Left colon (tissue), 2 donors: ENCODE results near the gene HSPBP1. TPM values are rescaled to one million over a fixed set of nuclear protein-coding genes. Genes with fewer than 3 reads are reported as not detected.
A peak's percentile ranks its signal among the peaks of the same experiment; 100 is the strongest.

ENCODE experiments used
- ATAC-seq: fragments of 200-7000 bp; cut with Tn5 transposase; one replicate; pipeline ENCODE4 v1.9.1; 2020; ENCODE audit warnings: mild to moderate bottlenecking, moderate library complexity
- DNase-seq, 2 donors: peaks; one replicate each; pipeline ENCODE4 v3.0.0-alpha.2; 2020
- intact Hi-C, 2 donors: fragments of 100-400 bp; cut with DNase I in 1 of 2; cut with micrococcal nuclease in 1 of 2; formaldehyde crosslinking; loops; one replicate each; pipeline versions ENCODE4 v1.11.2 to v1.14.0; 2022; cut with DNase I, micrococcal nuclease
- total RNA-seq, 2 donors: library from RNA; stranded (reverse); fragmentation: NEBNext Ultra II Directional; extraction: Animal tissue kit (Norgen Biotek cat#: 25700); gene quantifications; one replicate each; pipeline ENCODE4 v1.2.1, GENCODE V29; 2021
- donor health status: DM: no; HTN: no; CAD: no.
- donor health status: DM: yes; HTN: yes; CAD: no.

The HSPBP1 gene
- total RNA-seq, 2 donors from 2014 or later, result 28.4 to 35.2 TPM

GRCh38 chr19:55259540-55260210 is 20.2 kb downstream of the HSPBP1 start:
- DNase-seq (no peak), ATAC-seq (no peak)
- intact Hi-C loops, result no loop called here

DNA sequence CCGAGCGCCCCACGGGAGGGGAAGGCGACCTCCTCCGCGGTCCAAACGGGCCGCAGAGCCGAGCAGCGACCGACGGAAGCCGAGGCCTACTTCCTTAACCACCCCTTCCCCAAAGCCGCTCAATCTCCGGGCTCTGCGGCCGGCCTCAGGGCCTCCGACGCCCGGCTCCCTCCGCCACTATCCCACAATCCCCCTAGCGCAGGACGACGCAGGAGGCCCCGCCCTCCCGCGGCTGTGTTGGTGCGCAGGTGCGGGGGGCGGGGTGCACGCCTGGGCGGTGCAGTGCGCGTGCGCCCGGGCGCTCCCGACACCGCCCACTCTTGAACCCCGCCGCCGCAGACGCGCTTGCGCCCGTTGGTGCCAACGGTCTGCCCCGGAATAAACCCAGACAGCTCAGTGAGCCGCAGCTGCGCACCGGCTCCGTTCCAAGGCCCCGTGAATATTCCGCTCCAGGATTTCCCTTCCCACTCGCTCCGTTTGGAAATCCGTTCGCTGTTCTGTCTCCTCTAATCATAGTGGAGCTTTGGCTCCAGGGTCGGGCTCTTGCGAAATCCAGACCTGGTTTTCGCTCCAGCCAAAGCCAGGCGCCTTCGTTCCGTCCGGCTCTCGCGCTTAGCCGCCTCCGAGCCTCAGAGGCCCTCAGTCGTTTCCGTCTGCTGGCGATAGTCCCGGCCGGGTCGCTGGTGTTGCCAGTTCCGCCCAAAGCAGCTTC is 20.9 kb downstream of the HSPBP1 start, which contains the start of gene PPP6R1:
Gene PPP6R1, minus strand, starts transcription at position 190 of the 712 bp plus-strand sequence. CDS start 11,914 bp downstream, outside the sequence.
- DNase-seq (peak; percentile 97), ATAC-seq (peak; percentile 92)
- intact Hi-C loops, result no loop called here

GRCh38 chr19:55258476-55258827 is 21.5 kb downstream of the HSPBP1 start:
- peak; percentile 4 for ATAC-seq
- DNase-seq, result no peak
- intact Hi-C loops, result no loop called here

DNA sequence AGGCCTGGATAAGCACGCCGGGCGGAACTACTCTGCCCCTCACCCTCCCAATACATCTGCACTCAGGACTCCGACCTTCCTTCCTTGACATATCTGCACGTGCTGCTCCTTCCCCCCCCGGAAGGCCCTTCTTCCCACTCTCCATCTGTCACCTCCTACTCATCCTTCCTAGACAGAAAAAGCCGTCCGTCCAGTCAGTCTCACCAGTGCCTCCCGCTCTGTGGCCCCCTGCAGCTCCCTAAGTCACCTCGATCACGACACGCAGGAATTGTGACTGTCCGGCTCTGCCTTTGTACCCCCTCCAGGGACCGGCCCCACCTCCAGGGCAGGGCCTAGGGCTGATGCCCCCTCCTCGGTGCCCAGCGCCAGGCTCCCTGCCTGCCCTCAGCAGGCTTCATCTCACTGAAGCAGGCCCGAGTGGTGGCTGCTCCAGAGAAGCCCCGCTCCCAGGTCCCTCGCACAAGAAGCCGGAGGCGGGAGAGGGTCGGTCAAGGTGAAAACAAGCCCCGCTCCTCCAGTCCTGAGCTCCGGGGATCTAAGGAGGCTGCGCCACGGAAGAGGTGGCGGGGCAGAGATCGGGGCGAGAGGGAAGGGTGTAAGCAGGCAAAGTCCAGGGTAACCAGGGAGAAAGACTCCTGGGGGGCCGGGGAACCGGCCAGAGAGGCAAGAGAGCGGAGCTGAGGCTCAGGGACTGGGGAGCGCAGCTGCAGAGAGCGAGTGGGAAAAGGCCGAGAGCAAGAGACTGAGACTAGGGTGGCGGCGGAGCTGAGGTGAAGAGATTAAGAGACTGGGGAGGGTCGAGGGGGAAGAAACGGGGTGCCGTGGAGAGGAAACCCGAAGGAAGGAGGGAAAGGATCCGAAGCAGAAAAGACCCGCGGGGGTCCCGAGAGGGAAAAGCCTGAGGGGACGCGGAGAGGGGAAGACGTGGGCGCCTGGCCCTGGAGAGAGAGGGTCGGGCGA is 22.2 kb downstream of the HSPBP1 start:
- peak in 1 of 2 donors; percentile 47 for DNase-seq
- peak; percentile 4 for ATAC-seq
- intact Hi-C loops, result no loop called here

DNA sequence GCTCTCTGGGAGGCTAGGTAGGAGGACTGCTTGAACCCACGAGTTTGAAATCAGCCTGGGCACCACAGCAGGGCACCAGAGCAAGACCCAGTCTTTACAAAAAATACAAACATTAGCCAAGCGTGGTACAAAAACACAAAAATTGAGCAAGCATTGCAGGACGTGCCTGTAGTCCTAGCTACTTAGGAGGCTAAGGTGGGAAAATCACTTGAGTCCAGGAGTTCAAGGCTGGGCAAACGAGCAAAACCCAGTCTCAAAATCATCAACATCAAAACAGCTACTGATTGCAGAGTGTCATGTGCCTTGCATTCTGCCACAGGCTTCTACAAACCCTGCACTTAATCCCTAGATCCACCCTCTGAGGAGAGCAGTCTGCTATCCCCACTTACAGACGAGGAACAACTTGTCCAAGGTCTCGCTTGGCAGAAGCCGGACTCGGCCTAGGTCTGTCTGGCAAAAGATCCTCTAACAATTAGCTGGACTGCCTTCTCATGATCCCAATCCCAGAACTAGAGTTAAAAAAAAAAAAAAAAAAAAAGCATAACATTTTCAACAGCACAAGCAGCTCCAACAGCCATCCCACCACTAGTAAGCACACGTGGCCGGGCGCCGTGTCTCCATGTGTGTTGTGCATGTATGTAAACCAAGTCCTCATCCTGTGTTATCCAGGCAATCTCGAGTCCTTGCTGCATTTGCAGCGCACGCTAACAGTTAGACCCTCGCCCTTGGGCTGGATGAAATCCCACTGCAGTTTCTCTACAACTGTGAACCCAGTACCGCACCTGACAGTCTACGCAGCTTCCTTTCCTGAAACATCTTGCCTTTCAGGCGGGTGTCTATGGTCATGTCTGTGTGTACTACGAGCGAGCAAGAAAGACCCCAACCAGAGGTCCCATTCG is 23.1 kb downstream of the HSPBP1 start:
- no peak for ATAC-seq
- DNase-seq, result no peak
- intact Hi-C loops, result no loop called here

- DNase-seq (peak in 1 of 2 donors; percentile 39), ATAC-seq (no peak)
- intact Hi-C loops, result no loop called here
Observed at GRCh38 chr19:55255618-55256423, 24.1 kb downstream of the HSPBP1 start.

- no peak for ATAC-seq
- no peak for DNase-seq
- intact Hi-C loops, result no loop called here
Observed at GRCh38 chr19:55254625-55254977, 25.3 kb downstream of the HSPBP1 start.

GRCh38 chr19:55253842-55254624 is 25.9 kb downstream of the HSPBP1 start:
- intact Hi-C loops, result no loop called here
- ATAC-seq (no peak), DNase-seq (peak in 1 of 2 donors; percentile 54)

DNA sequence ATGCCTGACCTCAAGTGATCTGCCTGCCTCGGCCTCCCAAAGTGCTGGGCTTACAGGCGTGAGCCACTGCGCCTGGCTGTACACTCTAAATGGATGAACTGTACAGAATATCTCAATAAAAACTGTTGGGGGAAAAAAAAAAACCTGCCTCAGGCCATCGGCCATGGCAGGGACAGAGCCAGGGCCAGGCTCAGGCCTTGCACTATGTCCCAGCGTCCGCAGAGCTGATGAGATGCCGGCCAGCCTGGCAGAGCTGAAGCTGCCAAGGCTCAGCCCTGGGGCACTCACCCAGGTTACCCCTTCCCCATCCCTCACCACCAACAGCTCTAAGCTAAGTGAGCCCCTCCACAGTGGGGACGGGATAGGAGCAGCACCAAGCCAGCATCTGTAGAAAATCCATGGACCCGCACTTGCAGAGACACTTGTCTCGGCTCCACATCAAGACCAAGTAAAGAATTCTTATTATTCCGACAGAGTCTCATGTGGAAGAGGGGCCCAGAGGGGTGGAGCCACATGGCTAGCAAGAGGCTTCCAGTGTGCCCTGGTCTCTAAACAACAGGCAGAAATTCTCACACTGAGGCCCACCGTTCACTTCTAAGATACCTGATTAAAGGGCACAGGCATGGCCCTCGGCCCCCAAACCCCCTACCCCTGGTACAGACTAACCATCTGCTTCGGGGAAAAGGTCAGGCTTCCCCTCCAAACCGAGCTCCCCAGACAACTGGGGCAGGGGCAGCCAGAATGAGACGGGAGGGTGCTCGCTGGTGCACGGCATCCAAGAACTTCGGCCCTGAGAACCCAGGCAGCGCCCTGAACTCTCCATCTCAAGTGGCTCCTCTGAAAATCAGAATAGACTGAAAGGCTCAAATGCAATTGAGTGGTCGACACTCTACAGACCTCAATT is 26.9 kb downstream of the HSPBP1 start:
- intact Hi-C loops, result no loop called here
- DNase-seq (no peak), ATAC-seq (no peak)

DNA sequence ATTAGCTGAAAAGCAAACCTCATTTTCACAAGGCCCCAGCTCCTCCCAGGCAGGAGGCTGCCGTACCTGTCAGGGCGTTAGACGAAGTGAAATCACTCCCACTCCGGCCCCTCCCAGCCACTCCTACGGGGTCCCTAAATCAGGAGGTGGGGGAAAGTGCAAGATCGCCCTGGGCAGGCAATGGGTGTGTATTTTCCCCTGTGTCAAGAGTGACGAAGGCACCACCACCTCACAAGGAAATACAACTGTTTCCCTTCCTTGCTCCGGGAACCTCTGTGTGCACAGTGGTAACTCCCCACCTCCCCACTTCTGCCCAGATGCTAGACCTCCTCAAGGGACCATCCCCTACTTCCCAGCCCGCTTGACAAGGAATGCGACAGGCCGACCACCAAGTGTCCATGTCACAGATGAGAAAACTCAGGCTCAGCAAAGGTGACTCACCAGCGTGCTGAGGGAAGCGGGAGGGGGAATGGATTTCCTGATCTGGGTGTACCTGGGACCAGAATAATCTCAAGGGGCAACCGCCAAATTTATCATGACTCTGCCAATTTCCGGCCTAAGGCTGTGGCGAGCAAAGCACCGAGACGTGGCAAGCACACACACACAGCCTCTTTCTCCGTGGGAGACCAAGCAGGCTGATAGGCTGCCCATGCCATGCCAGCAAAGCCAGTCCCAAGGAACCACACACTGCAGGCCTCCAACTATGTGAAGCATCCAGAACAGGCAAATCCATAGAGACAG is 28.4 kb downstream of the HSPBP1 start:
- intact Hi-C loops, result no loop called here
- DNase-seq (peak in 1 of 2 donors; percentile 68), ATAC-seq (peak; percentile 34)

- ATAC-seq (no peak), DNase-seq (no peak)
- intact Hi-C loops, result no loop called here
Observed at GRCh38 chr19:55250262-55251036, 29.5 kb downstream of the HSPBP1 start.

- ATAC-seq (no peak), DNase-seq (no peak)
- intact Hi-C loops, result no loop called here
Observed at GRCh38 chr19:55249841-55250240, 30.1 kb downstream of the HSPBP1 start.

GRCh38 chr19:55248704-55249103 is 31.2 kb downstream of the HSPBP1 start:
- DNase-seq, result no peak
- intact Hi-C loops, result no loop called here
- no peak for ATAC-seq

DNA sequence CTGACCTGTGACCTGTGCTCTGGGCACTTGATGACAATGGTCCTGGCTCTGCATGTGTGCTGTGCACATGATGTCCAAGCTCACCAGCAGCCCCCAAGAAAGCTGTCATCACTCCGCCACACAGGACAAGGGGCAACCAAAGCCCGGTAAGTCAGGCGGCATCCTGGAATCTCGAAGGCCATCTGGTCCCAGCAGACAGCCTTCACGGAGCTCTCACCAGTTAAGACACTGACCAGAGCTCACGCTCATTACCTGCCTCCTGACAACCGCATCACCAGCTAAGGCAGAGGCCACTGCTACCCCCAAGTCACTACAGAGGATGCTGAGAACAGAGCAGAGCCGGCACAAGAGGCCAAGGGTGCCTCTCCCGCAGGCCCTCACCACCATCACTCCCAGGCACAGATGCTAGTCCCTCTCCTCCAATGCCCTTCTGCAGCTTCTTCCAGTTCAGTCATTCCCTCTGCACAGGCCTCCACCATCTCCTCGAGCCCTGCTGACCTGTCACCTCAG is 31.7 kb downstream of the HSPBP1 start:
- intact Hi-C loops, result no loop called here
- no peak for ATAC-seq

More for the DNA sequence above, 31.7 kb downstream of the HSPBP1 start:
- no peak for DNase-seq
